Loucy (cell line): ENCODE results near the gene C9orf50.

Source experiments
- H2AFZ ChIP-seq: fragments of 200-600 bp; sonication (generic); 2 replicates; pipeline ENCODE4 v1.6.0; 2016; ENCODE audit warnings: antibody characterized with exemption, mild to moderate bottlenecking, low read length, moderate library complexity
- H3F3A ChIP-seq: fragments of 200-600 bp; 2 replicates; pipeline ENCODE4 v1.6.0; 2016; ENCODE audit warnings: antibody characterized with exemption, low read depth, mild to moderate bottlenecking
- H3K27me3 ChIP-seq: fragments of 200-600 bp; sonication (generic); 2 replicates; pipeline ENCODE4 v1.6.1; 2014; ENCODE audit warnings: low read length, mild to moderate bottlenecking; ENCODE audit not compliant: insufficient read depth, poor library complexity, severe bottlenecking
- H3K36me3 ChIP-seq: fragments of 200-600 bp; sonication (generic); 2 replicates; pipeline ENCODE4 v1.6.1; 2016; ENCODE audit warnings: low read length; ENCODE audit not compliant: insufficient read depth
- H3K4me1 ChIP-seq: fragments of 200-600 bp; sonication (generic); 2 replicates; pipeline ENCODE4 v1.5.1; 2014; ENCODE audit warnings: low read length, mild to moderate bottlenecking; ENCODE audit not compliant: insufficient read depth, poor library complexity, severe bottlenecking
- H3K4me2 ChIP-seq: fragments of 200-600 bp; sonication (generic); 2 replicates; pipeline ENCODE4 v1.6.0; 2014; ENCODE audit warnings: antibody characterized with exemption, low read length, low read depth, mild to moderate bottlenecking; ENCODE audit not compliant: poor library complexity, severe bottlenecking
- H3K4me3 ChIP-seq: fragments of 200-600 bp; sonication (generic); 2 replicates; pipeline ENCODE4 v1.5.1; 2014; ENCODE audit warnings: low read length, mild to moderate bottlenecking, mixed read lengths; ENCODE audit not compliant: poor library complexity, severe bottlenecking
- H3K79me2 ChIP-seq: fragments of 200-600 bp; sonication (generic); 2 replicates; pipeline ENCODE4 v1.6.1; 2014; ENCODE audit warnings: low read length; ENCODE audit not compliant: insufficient read depth
- H3K9ac ChIP-seq: fragments of 200-600 bp; sonication (generic); 2 replicates; pipeline ENCODE4 v1.6.0; 2014; ENCODE audit warnings: mild to moderate bottlenecking, low read depth, low read length, moderate library complexity; ENCODE audit not compliant: poor library complexity, severe bottlenecking
- H3K9me2 ChIP-seq: fragments of 200-600 bp; sonication (generic); replicated peaks from 2 replicates; pipeline ENCODE4 v1.6.1; 2016; ENCODE audit warnings: low read depth, low read length, mixed read lengths
- H3K9me3 ChIP-seq: fragments of 200-600 bp; sonication (generic); 2 replicates; pipeline ENCODE4 v1.6.1; 2014; ENCODE audit warnings: mild to moderate bottlenecking, antibody characterized with exemption, low read length, low read depth; ENCODE audit not compliant: insufficient read depth
- H4K20me1 ChIP-seq: fragments of 200-600 bp; sonication (generic); 2 replicates; pipeline ENCODE4 v1.6.0; 2014; ENCODE audit warnings: antibody characterized with exemption, low read length, mild to moderate bottlenecking; ENCODE audit not compliant: insufficient read depth, poor library complexity, severe bottlenecking
- EZH2phosphoT487 ChIP-seq: fragments of 200-600 bp; IDR thresholded peaks from 2 replicates; pipeline ENCODE4 v1.6.1; 2018; ENCODE audit warnings: antibody characterized with exemption, mild to moderate bottlenecking, moderate library complexity, borderline replicate concordance
- TF ChIP-seq, protein P1 (sequence below): fragments of 200-600 bp; sonication (generic); conservative IDR thresholded peaks from 2 replicates; pipeline ENCODE4 v1.5.1; 2014; ENCODE audit warnings: mild to moderate bottlenecking, antibody characterized with exemption, low read length

Gene C9orf50

DNA sequence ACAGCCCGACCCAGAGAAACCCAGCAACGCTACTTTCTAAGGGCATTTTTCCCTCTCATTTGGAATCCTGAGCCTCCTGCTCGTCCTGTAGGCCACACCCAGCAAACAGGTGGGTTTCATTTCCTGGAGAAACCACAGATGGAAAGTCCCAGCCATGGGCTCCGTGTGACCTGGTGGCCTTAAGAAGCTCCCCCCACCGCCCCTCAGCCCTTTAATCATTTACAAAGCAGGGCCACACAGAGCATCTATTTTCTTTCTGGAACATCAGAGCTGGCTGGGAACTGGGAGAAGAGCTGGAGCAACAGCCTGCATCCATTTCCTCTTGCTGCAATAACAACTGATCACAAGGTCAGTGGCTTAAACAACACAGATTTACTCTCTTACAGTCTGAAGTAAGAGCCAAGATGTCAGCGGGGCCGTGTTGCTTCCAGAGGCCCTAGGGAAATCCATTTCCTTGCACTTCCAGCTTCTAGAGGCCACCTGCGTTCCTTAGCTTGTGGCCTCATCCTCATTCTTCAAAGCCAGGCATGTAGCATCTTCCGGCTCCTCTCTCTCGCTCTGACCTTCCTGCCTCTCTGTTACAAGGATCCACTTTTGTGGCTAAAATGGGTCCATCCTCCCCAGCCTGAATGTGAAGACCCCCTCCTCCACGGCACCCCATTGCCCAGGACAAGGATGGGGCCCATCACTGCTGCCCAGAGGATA is 40.5 kb downstream of the C9orf50 start:
- peak overlapping the region; percentile 32 for H3K9ac ChIP-seq
- H3K79me2 ChIP-seq, result no peaks in the 10 kb centered on the region
- H3F3A ChIP-seq, result no peaks in the 10 kb centered on the region
- H2AFZ ChIP-seq, result no peak overlapping the region; the same call in 1 of the 2 replicates
- H3K27me3 ChIP-seq, result no peaks in the 10 kb centered on the region
- no peaks in the 10 kb centered on the region for H4K20me1 ChIP-seq
- peak overlapping the region; percentile 21 for H3K4me3 ChIP-seq
- H3K9me2 ChIP-seq, result no peaks in the 10 kb centered on the region
- H3K4me2 ChIP-seq, result peak overlapping the region; percentile 58
- no peaks in the 10 kb centered on the region for H3K36me3 ChIP-seq
- peaks cover 21% of the 10 kb centered on the region for H3K4me1 ChIP-seq
- no peaks in the 10 kb centered on the region for H3K9me3 ChIP-seq
- no peak for TF ChIP-seq EZH2phosphoT487
- TF ChIP-seq, protein P1, sequence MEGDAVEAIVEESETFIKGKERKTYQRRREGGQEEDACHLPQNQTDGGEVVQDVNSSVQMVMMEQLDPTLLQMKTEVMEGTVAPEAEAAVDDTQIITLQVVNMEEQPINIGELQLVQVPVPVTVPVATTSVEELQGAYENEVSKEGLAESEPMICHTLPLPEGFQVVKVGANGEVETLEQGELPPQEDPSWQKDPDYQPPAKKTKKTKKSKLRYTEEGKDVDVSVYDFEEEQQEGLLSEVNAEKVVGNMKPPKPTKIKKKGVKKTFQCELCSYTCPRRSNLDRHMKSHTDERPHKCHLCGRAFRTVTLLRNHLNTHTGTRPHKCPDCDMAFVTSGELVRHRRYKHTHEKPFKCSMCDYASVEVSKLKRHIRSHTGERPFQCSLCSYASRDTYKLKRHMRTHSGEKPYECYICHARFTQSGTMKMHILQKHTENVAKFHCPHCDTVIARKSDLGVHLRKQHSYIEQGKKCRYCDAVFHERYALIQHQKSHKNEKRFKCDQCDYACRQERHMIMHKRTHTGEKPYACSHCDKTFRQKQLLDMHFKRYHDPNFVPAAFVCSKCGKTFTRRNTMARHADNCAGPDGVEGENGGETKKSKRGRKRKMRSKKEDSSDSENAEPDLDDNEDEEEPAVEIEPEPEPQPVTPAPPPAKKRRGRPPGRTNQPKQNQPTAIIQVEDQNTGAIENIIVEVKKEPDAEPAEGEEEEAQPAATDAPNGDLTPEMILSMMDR, result no peak

DNA sequence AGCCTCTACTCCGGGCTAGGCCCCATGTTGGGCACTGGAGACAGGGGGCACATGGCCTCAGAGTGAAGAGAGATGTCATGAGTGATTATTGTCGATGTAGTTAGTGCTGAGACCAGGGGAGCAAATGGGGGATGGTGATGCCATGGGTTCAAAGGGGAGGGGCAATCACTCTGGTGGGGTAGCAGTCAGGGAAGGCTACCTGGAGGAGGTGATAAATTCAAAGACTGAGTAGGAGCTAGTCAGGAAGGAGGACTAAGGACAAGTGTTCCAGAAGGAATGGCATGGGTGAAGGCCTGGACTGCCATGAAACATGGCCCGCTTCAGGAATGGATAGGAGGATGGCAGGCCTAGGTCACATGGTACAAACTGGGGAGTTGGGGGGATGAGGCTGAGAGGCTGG is 41.6 kb downstream of the C9orf50 start:
- no peak overlapping the region for H3K4me2 ChIP-seq
- no peaks in the 10 kb centered on the region for H3F3A ChIP-seq
- H2AFZ ChIP-seq, result no peak overlapping the region
- H3K4me1 ChIP-seq, result peaks cover 15% of the 10 kb centered on the region
- H3K36me3 ChIP-seq, result no peaks in the 10 kb centered on the region
- no peaks in the 10 kb centered on the region for H3K9me2 ChIP-seq
- no peaks in the 10 kb centered on the region for H3K79me2 ChIP-seq
- H3K9me3 ChIP-seq, result no peaks in the 10 kb centered on the region
- H4K20me1 ChIP-seq, result no peaks in the 10 kb centered on the region
- no peak overlapping the region for H3K4me3 ChIP-seq
- no peaks in the 10 kb centered on the region for H3K27me3 ChIP-seq
- no peak overlapping the region for H3K9ac ChIP-seq
- TF ChIP-seq, protein P1, result no peak
- TF ChIP-seq EZH2phosphoT487, result no peak

DNA sequence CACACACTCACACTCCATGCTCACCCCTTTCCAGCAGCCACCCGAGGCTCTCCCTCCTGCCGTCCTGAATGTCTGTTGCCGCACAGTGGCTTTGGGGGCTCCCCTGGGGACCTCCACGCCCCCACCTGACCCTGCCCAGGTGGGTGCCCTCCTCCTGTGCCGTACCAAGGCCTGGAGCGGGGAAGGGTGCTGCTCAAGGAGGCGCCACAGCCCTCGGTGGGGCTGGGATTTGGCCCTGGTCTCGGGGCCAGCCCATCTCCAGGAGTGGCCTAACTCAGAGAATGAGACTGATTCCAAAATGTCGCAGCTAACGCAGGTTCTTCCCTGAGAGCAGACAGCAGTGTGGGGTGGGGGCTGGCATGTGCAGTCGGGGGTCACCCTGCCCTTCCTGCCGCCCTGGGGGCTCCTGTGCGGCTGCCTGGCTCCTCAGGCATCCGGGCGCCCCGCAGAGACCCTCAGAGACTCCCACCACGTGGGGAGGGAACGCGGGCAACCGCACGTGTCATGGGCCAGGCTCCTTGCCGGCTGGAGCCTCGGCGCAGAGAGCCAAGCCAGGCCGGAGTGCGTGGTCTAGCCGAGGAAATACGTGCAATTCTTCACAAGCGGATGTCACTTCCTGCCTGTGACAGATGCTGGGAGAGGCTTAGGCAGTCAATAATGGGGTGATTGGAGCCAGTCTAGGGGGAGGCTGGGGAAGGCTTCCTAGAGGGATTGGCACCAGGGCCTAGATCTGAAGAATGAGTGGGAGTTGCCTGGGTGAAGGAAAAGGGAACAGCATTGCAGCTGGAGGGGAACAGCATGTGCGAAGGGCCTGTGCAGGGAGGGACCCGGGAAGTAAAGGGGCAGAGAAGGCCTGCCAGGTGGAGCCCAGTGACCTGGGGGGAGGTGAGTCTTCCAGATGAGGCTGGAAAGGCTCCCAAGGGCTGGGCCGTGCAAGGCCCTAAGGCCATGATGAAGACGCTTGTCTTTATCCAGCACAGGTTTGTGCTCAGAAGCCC is 44.1 kb downstream of the C9orf50 start:
- Histone ChIP-seq H3K36me3 (no peaks in the 10 kb centered on the region), H3K9me3 (no peaks in the 10 kb centered on the region), H3F3A (no peaks in the 10 kb centered on the region), H3K4me2 (no peak overlapping the region), H2AFZ (no peak overlapping the region), H3K9ac (no peak overlapping the region), H4K20me1 (no peaks in the 10 kb centered on the region), H3K4me3 (no peak overlapping the region), H3K9me2 (no peaks in the 10 kb centered on the region), H3K27me3 (no peaks in the 10 kb centered on the region), H3K4me1 (peaks cover 13% of the 10 kb centered on the region), H3K79me2 (no peaks in the 10 kb centered on the region)
- TF ChIP-seq EZH2phosphoT487, result no peak
